Hippocampal formation (tissue), 2 donors: Measurements from ENCODE around the gene NFATC2.

Experiments
- DNase-seq, 2 donors: peaks; one replicate each; lab custom pipeline; 2025; lab: John Stamatoyannopoulos, UW

NFATC2 gene

DNA sequence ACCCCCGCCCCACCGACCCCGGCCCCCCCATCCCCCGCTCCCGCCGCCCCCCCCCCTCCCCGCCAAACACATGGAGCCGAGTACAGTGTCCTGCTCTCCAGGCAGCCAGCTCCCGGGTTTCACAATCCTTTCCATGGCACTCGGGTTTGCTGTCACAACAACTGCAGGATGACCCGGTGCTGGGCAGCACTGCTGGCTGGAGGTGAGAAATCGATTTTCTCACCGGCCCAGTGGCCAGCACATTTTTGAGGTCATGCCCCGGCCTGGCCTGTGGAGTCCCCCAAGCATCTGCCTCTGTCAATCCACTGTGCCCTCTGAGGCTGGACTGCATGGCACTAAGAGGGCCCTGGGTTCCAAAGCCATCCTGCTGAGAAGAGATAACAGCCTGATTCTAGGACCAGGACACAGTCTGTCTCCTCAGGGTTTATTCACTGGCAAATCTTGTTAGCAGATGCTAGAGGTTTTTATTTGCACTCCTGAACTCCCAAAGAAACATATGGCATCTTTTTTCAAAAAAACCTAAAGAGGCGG, 129.5 kb downstream of the NFATC2 start:
- DNase-seq, result no peak

DNA sequence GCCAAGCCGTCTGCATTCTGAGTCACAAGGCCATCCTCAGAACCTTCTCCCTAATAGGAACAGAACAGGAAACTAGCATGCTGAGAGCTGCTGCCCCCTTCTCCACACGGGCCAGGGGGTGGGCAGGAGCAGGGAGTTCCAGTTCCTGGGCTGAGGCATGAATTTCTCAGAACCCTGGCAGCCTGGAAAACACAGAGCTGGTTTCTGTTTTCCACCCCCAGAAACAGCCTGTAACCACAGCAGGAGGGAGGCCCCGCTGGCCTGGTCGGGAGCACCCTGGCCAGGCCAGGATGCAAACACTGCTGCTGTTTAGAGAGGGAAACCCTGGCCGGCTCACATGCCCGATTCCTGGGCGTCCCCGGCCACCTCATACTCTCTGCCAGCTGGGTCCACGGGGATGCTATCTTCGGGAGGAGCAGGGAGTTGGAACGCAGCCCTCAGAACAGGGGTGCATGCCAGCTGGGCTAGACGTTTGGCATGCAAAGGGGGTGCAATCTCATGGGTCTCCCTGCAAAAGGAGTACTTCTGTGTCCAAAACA, 130.1 kb downstream of the NFATC2 start:
- no peak for DNase-seq

DNA sequence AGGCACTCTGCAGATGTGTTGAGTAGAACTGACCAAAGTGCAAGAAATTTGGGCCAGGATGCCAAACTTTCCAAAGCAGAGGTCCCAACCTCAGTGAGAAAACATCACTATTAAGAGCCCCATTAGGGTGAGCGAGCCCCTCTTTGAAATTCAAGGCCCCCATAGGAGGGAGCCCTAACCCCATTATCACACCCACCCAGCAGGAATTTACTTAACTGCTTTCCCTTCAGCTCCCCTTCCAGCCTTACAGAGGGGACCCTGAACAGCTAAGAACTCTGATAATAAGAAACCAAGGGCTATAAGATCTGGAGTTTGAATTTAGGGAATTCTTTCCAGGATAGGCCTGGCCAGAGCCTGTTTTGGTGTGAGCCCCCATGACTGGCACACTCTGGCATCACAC, 130.6 kb downstream of the NFATC2 start:
- no peak for DNase-seq

DNA sequence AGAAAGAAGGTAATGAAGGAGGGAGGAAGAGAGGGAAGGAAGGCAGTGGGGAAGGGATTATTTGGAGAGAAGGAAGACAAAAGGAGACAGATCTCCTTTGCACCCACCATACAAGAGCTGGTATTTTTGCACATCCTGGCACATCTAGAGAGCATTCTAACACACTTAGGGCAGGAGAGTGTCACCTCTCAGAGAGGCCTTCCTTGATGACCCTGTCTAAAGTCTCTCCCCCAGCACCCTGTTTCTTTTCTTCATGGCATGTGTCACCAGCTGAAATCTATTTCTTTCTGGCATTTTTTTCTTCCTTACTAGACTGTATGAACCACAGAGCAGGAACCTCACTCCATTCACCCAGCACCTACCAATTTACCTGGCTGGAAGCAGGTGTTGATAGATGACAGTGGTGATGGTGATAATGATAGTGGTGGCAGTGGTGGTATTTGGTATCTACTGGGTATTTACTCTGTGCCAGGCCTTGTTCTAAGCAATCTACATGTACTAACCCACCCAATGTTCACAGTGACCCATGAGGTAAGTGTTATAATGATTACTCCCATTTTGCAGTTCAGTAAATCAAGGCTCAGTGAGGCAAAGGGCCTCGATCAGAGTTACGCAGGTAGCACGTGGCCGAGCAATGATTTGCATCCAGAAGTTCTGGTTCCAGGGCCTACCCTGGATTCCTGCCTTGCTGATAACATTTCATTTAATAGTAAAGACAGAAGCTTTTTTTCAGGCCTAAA, 131.8 kb downstream of the NFATC2 start:
- DNase-seq, result no peak

DNA sequence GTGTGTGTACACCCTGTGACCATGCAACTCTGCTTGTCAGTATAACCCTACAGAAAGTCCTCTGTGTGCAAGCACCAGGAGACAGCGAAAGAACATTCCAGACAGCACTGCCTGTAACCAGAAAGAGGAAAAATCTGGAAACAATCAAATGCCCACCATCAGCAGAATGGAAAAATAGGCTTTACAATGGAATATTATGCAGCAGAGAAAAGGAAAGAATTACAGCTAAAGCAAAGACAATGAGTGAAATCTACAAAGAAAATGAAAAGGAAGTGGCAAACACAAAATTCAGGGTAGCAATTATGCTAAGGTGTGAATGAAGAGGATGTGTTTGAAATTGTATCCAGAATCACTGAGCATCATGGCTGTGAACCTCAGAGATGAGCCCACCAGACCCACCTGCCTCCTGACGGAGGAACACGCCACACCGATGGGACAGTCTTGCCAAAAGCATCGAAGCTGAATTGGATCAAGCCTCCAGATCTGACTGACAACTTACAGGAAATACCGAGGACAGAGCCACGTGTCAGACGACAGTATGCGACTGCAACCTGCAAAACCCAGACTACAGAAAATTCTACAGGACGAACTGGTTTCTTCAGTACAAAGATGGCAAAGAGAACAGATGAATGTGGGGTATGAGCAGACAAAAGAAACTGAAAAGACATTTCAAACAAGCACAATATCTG, 133.2 kb downstream of the NFATC2 start:
- DNase-seq, result no peak

DNA sequence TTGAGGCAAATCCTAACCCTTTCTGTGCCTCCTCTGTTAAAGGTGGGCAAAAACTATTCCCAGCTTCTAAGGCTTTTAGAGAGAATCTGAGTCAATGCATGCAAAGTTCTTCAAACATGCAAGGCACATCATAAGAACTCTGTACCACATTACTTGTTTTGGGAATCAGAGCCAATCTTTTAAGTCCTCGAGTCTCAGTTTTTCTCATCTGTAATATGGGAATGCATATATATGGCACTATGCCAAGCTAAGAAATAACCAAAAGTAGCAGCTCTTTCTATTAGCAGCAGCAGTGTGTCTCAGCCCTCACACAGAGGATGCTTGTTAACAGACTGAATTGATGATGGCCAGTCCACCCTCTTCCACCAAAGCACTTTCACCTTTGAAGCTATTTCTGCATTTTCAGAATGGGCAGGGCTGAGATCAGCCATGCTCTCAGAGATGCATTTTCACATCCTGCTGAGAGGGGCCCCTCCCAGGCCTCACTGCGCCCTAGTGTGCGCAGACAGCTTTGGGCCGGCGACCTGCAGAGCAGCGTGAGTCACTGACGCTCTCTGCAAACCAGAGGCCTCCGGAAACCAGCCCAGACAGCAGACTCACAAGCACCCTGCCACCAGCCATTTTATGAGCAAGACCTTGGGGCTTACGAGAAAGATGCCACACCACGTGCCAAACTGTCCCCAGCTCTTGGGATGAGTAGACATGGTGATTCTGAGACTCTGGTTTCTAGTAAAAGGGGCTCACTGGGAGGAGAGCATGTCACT, 138.0 kb downstream of the NFATC2 start:
- DNase-seq, result no peak

DNA sequence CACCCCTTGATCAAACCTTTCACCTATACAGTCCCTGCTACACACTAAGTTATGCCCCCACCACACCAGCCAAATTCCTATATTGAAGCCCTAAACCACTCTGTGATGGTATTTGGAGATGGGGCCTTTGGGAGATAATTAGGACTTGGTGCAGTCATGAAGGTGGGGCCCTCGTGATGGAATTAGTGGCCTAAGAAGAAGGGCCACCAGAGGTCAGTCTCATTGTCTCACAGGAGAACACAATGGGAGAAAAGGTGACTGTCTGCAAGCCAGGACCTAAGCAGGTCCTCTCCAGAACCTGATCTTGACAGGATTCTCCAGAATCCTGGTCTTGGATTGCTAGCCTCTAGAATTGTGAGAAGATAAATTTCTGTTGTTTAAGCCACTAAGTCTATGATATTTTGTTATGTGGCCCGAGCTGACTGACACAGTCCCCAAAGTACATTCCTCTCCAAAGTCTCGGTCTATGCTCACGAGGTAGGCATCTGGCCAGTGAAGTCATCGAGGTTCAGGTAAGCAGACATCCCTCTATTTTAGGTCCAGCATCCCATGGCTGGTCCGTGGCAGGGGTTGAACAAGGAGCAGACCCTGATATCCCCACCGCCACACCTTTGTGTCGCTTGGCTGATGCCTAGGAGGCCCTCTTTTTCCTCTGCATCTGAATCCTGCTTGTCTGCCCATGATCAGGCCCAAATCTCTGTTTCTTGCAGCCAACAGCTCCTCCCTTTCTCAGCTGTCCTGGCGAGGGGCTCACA, 138.9 kb downstream of the NFATC2 start:
- no peak for DNase-seq

DNA sequence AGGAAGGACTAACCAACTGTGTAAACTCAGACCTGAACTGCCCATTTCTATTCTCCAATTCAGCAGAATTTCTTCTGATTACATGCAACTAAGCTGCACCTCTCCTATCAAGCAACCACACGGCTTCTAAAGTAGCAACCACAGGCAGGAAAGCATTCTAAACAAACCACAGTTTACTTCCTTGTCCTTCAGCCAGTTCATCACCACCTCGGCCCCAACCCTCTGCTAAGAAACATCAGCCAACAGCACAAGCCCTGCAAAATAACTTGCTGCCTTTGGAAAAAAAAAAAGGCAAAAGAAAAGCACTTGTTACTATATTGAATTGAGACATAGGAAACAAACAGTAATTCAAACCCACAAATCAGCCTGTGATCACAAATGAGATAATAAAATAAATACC, 140.3 kb downstream of the NFATC2 start:
- DNase-seq, result no peak

DNA sequence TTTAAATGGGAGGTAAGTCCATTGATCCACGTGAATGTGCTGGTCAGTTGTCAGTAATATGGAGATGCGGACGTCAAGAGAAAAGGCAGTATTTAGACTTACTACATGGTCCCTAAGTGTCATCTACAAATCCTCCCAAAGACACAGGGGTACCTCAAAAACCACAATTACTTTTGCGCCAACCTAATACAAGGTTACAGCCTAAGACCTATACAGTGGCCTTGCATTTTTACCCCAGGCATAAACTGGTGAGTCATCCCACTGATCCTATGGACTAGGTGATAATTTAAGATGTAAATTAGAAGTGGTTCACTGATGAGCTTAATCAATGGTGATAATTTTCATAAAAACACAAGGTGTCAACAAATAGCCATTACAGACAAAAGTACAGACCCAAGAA, 141.0 kb downstream of the NFATC2 start:
- DNase-seq, result no peak

DNA sequence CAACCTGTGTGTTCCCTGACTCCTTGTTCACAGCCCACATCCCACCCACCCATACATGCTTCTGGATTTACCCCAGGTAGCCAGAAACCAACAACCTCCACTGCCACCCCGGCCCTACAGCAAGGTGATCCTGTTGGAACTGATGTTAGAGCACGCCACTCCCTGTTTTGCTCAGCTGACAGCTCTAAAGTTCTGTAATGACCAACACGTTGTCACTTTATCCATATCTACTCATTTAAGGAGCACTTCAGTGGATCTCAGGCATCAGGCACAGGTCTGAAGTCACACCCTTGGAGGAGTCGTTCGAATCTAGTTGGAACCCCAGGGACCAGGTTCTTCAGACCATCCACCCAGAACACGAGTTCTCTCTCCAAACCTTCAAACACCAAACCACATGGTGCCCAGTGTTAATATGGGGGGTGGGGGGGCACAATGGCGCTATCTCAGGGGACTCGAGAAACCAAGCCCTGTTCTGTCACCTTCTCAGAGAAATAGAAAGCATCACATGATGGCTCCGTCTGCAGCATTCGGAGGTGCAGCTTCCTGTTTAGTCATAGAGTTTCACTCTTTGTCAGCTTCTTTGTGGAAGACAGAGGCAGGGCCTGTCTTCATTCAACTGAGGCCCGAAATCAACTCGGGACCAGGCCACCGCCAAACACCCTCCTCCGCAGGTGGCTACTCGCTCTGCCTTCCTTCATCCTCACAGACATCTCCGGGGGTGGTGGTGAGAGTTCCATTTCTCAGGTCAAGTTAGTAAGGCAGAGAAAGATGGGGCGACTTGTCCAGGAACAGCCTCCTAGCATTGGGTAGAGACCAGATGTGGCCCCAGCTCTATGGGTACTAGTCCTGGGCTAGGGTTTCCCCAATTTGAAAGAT, 142.2 kb downstream of the NFATC2 start:
- DNase-seq, result no peak

DNA sequence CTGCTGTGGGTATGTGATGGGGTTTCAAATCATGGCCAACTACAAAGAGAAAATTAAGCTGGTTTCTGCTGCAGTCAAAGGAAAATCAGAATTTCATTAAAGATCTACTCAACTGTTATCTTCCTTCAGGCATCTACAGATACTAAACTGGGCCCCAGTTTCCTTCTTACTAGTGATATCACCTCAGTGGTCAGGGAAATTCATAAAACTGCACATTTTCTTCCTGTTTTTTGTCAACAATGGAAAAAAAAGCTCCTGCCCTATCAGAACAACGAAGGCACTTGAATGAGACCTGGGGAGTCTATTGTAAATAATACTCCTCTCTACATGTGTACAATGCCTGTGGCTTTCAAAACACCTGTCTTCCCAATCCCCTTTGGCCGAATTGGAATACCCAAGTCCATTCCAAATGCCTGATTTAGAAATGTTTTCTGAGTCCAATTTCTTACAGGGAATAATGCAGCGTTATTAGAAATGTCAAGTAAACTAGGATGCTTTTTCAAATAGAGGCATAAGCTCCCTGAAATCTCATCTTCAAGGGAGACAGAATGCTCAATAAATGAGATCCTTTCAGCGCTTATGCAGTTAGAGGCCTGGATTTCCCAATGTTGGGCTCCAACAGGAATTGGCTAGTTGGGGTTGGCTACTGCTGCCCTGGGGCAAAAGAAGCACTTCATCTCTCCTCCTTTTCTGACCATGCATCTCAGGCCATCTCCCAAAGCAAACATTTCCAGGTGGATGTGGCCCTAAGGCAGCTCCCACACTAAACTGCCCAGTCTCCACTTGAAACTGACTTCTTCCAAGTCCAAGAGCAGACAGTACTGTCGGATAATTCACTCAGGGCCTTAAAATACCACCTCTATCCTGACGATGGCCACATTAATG, 143.3 kb downstream of the NFATC2 start:
- DNase-seq, result no peak

DNA sequence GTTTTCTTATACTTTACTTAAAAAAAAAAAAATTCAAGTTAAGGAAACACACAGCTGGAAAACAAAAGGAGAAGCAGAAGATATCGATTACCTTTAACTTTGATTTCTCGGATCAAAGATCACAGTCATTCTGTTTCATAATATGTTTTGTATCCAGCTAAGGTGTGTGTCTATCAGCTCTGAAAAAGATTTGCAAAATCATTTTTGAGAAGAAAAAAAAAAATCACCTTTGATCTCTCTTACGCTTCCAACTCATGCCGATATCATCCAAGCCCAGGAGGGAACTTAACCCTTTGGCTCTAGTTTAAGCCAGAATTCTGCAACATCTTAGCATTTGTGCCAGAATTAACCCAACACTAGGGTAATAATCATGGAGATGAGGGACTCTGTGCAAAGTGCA, 144.0 kb downstream of the NFATC2 start:
- no peak for DNase-seq

DNA sequence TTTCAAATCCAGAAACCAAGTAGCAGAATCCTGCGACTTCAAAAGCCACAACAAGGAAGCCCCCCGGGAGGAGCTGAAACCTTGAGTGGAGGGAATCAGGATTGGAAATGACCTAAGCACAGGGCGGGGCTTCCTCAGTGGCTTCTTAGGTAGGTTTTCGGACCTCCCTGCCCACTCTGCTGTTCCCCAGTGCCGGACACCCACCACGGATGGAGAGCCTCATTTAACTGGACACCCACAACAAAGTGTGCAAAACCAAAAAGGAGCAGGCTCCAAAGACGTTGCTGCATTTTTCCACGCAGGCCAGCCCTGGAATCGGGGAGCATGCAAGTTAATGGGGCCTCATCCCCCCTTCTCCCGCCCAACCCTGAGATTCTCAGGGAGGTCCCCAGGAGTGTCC, 144.4 kb downstream of the NFATC2 start:
- DNase-seq, result no peak

DNA sequence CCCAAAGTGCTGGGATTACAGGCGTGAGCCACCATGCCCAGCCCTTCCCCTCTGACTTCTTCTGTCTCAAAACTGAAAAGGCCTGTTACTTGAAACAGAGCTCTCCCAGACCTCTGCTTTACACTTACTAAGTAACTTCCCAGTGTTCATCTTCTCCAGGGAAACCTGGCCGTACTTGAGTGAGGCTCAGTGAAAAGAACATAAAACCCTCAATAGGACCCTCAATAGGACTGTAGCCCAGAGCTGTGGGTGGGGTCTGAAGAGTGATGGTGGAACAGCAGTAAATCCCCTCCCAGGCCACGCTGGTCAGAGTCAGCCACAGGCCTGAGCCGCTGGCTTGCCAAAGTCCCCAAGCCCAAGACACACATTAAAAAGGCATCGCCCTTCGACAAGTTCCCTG, 145.4 kb downstream of the NFATC2 start:
- DNase-seq, result no peak

DNA sequence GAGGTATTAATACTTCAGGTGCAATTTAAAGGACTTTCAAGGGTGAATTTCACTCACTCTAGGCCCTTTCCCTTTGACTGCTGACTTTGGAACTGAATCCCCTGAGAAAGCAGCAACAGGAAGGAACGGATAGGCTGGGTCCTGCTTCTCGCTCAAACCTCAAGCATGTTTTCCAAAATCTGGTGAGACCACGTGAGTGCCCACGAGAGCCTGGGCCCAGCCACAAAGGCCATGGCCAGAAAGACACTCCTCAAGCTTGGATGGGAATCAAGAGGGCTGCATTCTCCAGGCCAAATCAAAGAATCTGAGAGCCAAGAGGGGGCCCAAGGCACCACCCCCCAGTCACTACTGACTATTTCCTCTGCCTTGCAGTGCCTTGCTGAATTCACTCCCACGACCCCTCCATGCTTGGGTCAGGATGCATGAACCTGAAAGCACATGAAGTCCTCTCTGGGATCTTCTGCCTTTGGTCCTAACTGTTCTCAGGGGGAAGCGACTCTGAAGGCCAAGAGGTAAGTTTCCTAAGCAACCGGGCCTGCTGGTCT, 146.1 kb downstream of the NFATC2 start:
- no peak for DNase-seq

DNA sequence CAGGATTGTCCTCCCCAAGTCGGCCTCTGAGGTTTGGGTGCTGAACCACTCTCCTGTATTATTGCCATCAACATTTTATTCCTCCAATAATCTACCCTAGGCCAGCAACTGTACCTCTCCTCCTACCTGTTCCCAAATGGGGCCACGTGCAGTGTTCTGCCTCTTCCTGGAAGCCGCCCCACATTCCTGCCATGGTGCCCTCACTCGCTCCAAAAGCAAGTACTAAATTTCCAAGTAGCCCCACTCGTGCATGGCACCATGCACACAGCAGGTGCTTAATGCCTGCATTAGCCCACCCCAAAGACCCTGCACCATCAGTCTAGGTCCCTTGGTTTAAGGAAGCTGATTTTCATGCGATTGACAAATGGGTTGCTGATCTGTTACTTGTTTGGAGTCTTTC, 147.8 kb downstream of the NFATC2 start:
- DNase-seq, result no peak

DNA sequence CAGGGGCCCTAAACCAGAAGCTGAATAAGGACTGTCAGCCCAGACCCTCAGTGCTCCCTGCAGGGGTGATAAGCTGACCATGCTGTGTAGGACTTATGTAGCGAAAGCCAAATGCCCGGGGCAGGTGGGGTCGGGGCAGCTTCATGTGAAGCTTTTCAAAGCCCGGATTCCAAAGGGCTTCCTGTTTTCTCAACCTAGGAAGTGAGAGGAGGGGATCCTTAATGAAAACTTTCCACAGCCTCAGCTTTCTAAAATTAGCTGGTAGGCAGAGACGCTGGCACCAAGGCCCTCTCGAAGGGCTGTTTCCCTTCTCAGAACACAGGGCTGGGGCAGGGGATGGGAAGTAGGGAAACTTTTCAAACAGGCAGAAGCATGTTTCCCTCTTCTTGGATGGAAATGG, 148.9 kb downstream of the NFATC2 start:
- no peak for DNase-seq

DNA sequence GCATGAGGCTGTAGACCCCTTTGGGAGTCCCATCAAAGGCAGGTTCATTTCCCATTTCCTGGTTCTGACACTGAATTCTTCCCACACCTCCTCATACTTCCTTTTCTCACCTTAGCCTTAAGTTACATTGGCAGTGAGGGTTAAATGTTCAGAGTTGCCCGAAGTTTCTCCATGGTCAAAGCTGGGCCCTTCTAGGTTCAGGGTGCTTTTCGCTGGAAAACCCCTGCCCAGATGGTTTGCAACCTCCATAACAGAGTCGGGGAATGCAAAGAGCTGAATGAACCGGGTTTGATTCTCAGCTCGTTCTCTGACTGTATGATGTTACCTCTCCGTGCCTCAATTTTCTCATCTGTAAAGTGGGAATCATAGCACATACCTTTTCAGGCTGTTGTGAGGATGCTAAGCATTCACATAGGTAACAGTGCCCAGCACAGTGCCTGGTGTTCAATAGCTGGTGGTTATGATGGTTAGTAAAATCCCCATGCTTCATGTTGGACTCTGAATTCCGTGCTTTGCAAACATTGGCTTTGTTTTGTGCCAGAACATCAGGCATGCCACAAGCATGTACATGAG, 149.8 kb downstream of the NFATC2 start:
- no peak for DNase-seq

DNA sequence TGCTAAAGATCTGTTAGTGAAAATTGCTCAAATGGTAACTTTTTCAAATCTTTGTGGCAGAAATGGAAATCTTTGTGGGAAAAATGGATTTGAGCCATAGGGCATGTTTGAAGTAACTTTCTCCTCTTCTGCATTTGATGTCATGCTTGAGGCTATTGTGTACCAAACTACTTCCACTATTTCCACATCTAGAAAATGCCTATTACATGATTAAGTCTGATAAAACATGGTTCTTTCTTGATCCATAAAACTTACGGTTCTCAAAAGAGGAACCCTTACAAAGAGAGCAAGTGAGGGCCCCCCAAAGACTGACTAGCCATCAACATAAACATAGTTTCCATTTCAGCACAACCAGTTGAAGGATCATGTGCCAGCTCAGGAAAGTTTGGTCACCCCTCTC, 150.6 kb downstream of the NFATC2 start:
- no peak for DNase-seq
